C4-2B (cell line): ENCODE results near the gene RIMBP3C.

Experiments used
- CTCF ChIP-seq: fragments of 450-650 bp; conservative IDR thresholded peaks from 2 replicates; pipeline ENCODE4 v1.5.1; 2017; ENCODE audit warnings: mild to moderate bottlenecking
- ZFX ChIP-seq: fragments of 450-650 bp; IDR thresholded peaks from 2 replicates; pipeline ENCODE4 v1.6.1; 2017

- TF ChIP-seq CTCF (no peak), ZFX (no peak)
Measured at GRCh38 chr22:21592422-21592821, 41.2 kb upstream of the RIMBP3C start.
